NCI-H2227 treated with DMSO at 0.1 percent for 48 hours (cell line): ENCODE results near the gene TRIM52.
"Not testable (repeated sequence)": the region's sequence is repeated elsewhere in the genome, so short reads cannot be mapped to it uniquely, and the experiment has no call there.

Source experiments
- DNase-seq: peaks from one replicate; lab custom pipeline; 2025; lab: John Stamatoyannopoulos, UW

The TRIM52 gene

GRCh38 chr5:181214249-181214648 is 46.7 kb downstream of the TRIM52 start:
- not testable (repeated sequence) for DNase-seq

GRCh38 chr5:181212934-181213333 is 48.0 kb downstream of the TRIM52 start:
- DNase-seq = no peak

DNA sequence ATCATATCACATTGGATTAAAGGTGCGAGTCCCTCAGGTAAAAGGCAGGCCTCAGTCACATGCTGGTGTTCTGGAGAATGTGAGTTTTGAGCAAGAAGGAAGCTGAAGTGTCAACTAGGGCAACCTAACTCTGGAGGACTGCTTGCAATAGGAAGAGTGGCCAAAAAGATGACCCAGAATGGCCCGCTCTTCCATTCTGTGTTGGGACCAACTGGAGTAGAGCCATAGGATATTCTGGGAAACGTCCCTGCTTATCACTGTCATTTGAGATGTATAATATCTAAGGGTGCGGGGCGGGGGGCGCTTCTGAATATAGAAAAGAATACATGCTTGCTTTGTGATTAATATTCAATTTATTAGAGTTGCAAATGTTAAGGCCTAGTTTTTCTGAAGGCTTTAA is 48.9 kb downstream of the TRIM52 start:
- no peak for DNase-seq

DNA sequence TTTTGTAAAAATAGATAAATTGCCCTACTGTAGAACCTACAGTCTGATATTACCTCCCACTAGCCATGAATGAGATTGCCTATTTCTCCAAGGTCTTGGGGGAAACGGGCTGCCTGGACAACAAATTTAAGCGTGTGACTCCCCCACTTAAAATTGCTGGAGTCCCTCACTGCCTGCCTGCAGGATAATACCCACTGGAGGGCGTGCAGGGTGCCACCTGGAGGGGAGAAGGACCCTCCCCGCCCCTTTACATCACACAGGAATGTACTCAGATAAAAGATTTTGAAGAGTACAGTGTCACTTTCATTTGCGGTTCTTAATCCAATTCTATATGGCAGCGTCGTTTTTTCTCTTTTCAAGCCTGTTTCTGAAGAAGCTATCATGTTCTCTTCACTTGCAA is 49.7 kb downstream of the TRIM52 start:
- no peak for DNase-seq

DNA sequence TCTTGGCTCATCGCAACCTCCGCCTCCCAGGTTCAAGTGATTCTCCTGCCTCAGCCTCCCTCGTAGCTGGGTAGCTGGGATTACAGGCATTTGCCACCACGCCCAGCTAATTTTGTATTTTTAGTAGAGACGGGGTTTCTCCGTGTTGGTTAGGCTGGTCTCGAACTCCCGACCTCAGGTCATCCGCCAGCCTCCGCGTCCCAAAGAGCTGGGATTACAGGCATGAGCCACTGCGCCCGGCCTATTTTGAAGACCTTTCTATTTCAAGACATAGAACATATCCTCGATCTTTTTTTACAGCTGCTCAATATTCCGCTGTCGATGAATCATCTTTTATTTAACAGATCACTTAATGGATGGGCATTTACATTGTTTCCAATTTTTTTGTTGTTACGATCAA is 50.2 kb downstream of the TRIM52 start:
- not testable (repeated sequence) for DNase-seq

DNA sequence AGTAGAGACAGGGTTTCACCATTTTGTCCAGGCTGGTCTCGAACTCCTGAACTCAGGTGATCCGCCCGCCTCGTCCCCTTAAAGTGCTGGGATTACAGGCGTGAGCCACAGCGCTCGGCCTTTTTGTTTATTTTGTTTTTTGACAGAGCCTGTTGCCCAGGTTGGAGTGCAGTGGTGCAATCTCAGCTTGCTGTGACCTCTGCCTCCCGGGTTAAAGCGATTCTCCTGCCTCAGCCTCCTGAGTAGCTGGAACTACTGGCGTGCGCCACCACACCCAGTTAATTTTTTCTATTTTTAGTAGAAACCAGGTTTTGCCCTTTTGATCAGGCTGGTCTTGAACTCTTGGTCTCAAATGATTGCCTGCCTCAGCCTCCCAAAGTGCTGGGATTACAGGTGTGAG is 50.8 kb downstream of the TRIM52 start:
- not testable (repeated sequence) for DNase-seq

- DNase-seq = not testable (repeated sequence)
Observed at GRCh38 chr5:181209006-181209405, 51.9 kb downstream of the TRIM52 start.

GRCh38 chr5:181207960-181208253 is 53.0 kb downstream of the TRIM52 start:
- no peak for DNase-seq

DNA sequence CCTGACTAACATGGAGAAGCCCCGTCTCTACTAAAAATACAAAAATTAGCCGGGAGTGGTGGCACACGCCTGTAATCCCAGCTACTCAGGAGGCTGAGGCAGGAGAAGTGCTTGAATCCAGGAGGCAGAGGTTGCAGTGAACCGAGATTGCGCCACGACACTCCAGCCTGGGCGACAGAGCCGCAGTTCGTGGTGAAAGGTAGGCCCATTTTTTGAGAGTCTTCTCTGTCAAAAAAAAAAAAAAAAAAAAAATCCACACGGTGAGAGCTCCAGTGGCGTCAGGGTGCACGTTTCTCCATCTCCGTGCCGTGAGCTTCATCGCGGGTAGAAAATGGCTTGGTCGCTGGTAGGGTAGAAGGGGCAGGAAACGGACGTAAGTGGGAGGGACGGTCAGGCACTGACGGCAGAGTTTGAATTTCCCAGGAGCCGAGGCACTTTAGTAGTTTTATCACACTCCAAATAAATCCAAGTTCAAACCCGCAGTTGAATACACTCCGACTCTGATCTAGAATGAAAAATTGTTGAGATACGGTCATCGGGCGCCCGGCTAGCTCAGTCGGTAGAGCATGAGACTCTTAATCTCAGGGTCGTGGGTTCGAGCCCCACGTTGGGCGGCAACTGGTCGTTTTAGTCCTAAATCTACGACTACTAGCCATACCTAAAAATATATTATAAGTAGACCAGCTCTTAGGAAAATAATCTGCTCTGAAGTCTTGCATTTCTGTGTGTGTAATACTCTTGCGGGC is 53.6 kb downstream of the TRIM52 start:
- DNase-seq = no peak

- no peak for DNase-seq
Observed at GRCh38 chr5:181205761-181206649, 54.9 kb downstream of the TRIM52 start.
